Natural killer cell (primary cell): ENCODE data around the gene TCF25. TPM values are rescaled to one million over a fixed set of nuclear protein-coding genes. Genes with fewer than 3 reads are reported as not detected.
"Not testable (repeated sequence)": the region's sequence is repeated elsewhere in the genome, so short reads cannot be mapped to it uniquely, and the experiment has no call there.

Experiments used
- ATAC-seq, 3 donors: fragments of 150-1000 bp in 2 of 3; fragments of 200-7000 bp in 1 of 3; cut with Tn5 transposase; 1 replicate in 1 of 3; 2 replicates in 2 of 3; pipeline ENCODE4 v1.10.0; 2021; ENCODE audit warnings: mild to moderate bottlenecking in 2 of 3, moderate library complexity in 2 of 3
- DNase-seq, 2 donors: peaks; one replicate each; pipeline versions ENCODE4 v3.0.0 to v3.0.0-alpha.2; 2013 to 2021; ENCODE audit warnings: mixed read lengths in 1 of 2
- H3K27ac ChIP-seq: one replicate; pipeline ENCODE4 v1.5.1; 2013; ENCODE audit warnings: mild to moderate bottlenecking, low read length
- H3K27me3 ChIP-seq: one replicate; pipeline ENCODE4 v1.6.1; 2013; ENCODE audit warnings: low read length; ENCODE audit not compliant: control insufficient read depth, insufficient read depth
- H3K36me3 ChIP-seq: one replicate; pipeline ENCODE4 v1.6.1; 2013; ENCODE audit warnings: low read length; ENCODE audit not compliant: control insufficient read depth, insufficient read depth
- H3K4me1 ChIP-seq: one replicate; pipeline ENCODE4 v1.6.1; 2013; ENCODE audit warnings: low read length; ENCODE audit not compliant: control insufficient read depth, insufficient read depth
- H3K4me3 ChIP-seq: one replicate; pipeline ENCODE4 v1.5.1; 2013; ENCODE audit warnings: low read length
- H3K9me3 ChIP-seq: one replicate; pipeline ENCODE4 v1.6.1; 2013; ENCODE audit warnings: low read length; ENCODE audit not compliant: control insufficient read depth, insufficient read depth
- H3K27ac Mint-ChIP-seq, 2 donors: one replicate each; pipeline ENCODE4 v1.8.0; 2022; ENCODE audit warnings: mild to moderate bottlenecking in 2 of 2, mixed read lengths in 2 of 2, moderate library complexity in 1 of 2
- H3K27me3 Mint-ChIP-seq, 2 donors: one replicate each; pipeline ENCODE4 v1.8.0; 2022; ENCODE audit warnings: low read depth in 2 of 2, mixed read lengths in 2 of 2
- H3K36me3 Mint-ChIP-seq: one replicate; pipeline ENCODE4 v1.8.0; 2022; ENCODE audit warnings: mixed read lengths
- H3K4me1 Mint-ChIP-seq, 2 donors: one replicate each; pipeline ENCODE4 v1.8.0; 2022; ENCODE audit warnings: mixed read lengths in 2 of 2
- H3K4me3 Mint-ChIP-seq: one replicate; pipeline ENCODE4 v1.8.0; 2022; ENCODE audit warnings: mild to moderate bottlenecking, moderate library complexity, mixed read lengths
- H3K9me3 Mint-ChIP-seq, 2 donors: one replicate each; pipeline ENCODE4 v1.8.0; 2022; ENCODE audit warnings: mixed read lengths in 2 of 2
- CTCF ChIP-seq: fragments of 200-600 bp; IDR thresholded peaks from one replicate; pipeline ENCODE4 v1.8.0; 2022; ENCODE audit warnings: antibody characterized with exemption
- WGBS: methylation state at CpG from one replicate; pipeline ENCODE4 v1.1.7; 2013; ENCODE audit warnings: missing lambda C conversion rate; ENCODE audit not compliant: insufficient coverage; 5-methylcytosine and 5-hydroxymethylcytosine counted together
- intact Hi-C: fragments of 100-400 bp; cut with micrococcal nuclease; formaldehyde crosslinking; loops from one replicate; pipeline ENCODE4 v1.14.2; 2022
- total RNA-seq, 4 donors: library from RNA; stranded (reverse); fragments of 120-200 nt in 1 of 4; gene quantifications; one replicate each; pipeline versions ENCODE4 v1.2.3 to v1.2.4, GENCODE V29; 2013 to 2022

The TCF25 gene
- total RNA-seq, 3 donors from 2014 or later (not counting 1 experiment from before 2014, with no cell fraction given), result 509 to 682 (median 567) TPM

GRCh38 chr16:89934611-89935553, 61.5 kb downstream of the TCF25 start:
- Histone ChIP-seq H3K4me1 (no peaks in the 10 kb centered on the region), H3K27me3 (no peaks in the 10 kb centered on the region), H3K27ac (no peak overlapping the region), H3K4me3 (no peak overlapping the region), H3K9me3 (no peaks in the 10 kb centered on the region), H3K36me3 (no peaks in the 10 kb centered on the region)
- intact Hi-C loops, result no loop called here
- no peak overlapping the region for H3K4me3 Mint-ChIP-seq
- DNase-seq (no peak), ATAC-seq (no peak)
- TF ChIP-seq CTCF, result no peak
- H3K27me3 Mint-ChIP-seq, result peaks cover 10 to 15% of the 10 kb centered on the region in 2 donors
- H3K4me1 Mint-ChIP-seq, result no peaks in the 10 kb centered on the region
- no peaks in the 10 kb centered on the region for H3K36me3 Mint-ChIP-seq
- no peak overlapping the region for H3K27ac Mint-ChIP-seq
- WGBS, result 96% methylated on average over 61 of the region's 61 CpGs
- H3K9me3 Mint-ChIP-seq, result no peaks in the 10 kb centered on the region

- H3K36me3 Mint-ChIP-seq, H3K4me3 Mint-ChIP-seq, H3K9me3 ChIP-seq, H3K27me3 ChIP-seq, H3K4me1 ChIP-seq, H3K36me3 ChIP-seq, H3K9me3 Mint-ChIP-seq, H3K27ac Mint-ChIP-seq, H3K27ac ChIP-seq, H3K4me1 Mint-ChIP-seq, H3K4me3 ChIP-seq, DNase-seq, ATAC-seq, intact Hi-C loops: not testable (repeated sequence)
- H3K27me3 Mint-ChIP-seq, result peaks cover 6 to 11% of the 10 kb centered on the region in 2 donors
- WGBS, result 91% methylated on average over 25 of the region's 27 CpGs
Observed at GRCh38 chr16:89935620-89936019, 62.2 kb downstream of the TCF25 start.

- H3K4me1 ChIP-seq, result no peaks in the 10 kb centered on the region
- Mint-ChIP-seq H3K27ac (no peak overlapping the region), H3K9me3 (no peaks in the 10 kb centered on the region), H3K4me1 (no peaks in the 10 kb centered on the region), H3K27me3 (peaks cover 6 to 11% of the 10 kb centered on the region in 2 donors), H3K4me3 (no peak overlapping the region), H3K36me3 (no peaks in the 10 kb centered on the region)
- H3K27me3 ChIP-seq, result no peaks in the 10 kb centered on the region
- intact Hi-C loops, result no loop called here
- ATAC-seq, result no peak
- no peak for TF ChIP-seq CTCF
- no peaks in the 10 kb centered on the region for H3K9me3 ChIP-seq
- no peak overlapping the region for H3K4me3 ChIP-seq
- H3K36me3 ChIP-seq, result no peaks in the 10 kb centered on the region
- DNase-seq, result no peak
- no peak overlapping the region for H3K27ac ChIP-seq
- WGBS, result 72% methylated on average over 13 of the region's 13 CpGs
Observed at GRCh38 chr16:89936034-89936433, 62.6 kb downstream of the TCF25 start.

GRCh38 chr16:89936508-89936907, 63.1 kb downstream of the TCF25 start:
- intact Hi-C loops, result no loop called here
- no peak overlapping the region for H3K27ac Mint-ChIP-seq
- H3K36me3 ChIP-seq, result no peaks in the 10 kb centered on the region

More at GRCh38 chr16:89936508-89936907, 63.1 kb downstream of the TCF25 start:
- WGBS, result 93% methylated on average over 14 of the region's 14 CpGs
- no peak for TF ChIP-seq CTCF
- Mint-ChIP-seq H3K4me1 (no peaks in the 10 kb centered on the region), H3K4me3 (no peak overlapping the region), H3K36me3 (no peaks in the 10 kb centered on the region), H3K9me3 (no peaks in the 10 kb centered on the region), H3K27me3 (peaks cover 6 to 7% of the 10 kb centered on the region in 2 donors)
- DNase-seq (no peak), ATAC-seq (no peak)
- Histone ChIP-seq H3K4me1 (no peaks in the 10 kb centered on the region), H3K4me3 (no peak overlapping the region), H3K27me3 (no peaks in the 10 kb centered on the region), H3K9me3 (no peaks in the 10 kb centered on the region), H3K27ac (no peak overlapping the region)
